ENCODE data around the gene PLCB1. TPM values are rescaled to one million over a fixed set of nuclear protein-coding genes. Genes with fewer than 3 reads are reported as not detected.

Gene PLCB1
- total RNA-seq, 1 donor: 14.6 TPM

DNA sequence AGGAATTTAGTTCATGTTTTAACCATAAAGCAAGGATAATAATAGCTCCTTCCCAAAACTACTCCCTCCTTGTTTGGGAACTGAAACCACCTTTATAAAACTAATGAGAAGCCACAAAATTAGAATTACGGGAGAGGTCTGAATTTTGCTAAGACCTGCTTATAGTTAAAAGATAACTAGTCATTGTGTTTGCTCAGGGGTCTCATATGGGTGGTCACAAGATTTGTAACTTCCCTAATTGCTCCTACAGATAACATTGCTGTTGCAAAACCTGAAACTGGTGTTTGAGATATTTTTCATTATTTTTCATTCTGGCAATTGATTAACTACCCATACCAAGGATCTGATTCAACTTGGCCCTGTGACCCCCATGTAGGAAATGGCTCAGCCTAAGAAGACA, 782.4 kb downstream of the PLCB1 start:
- H3K4me3 ChIP-seq (ENCODE audit: low read length): no peak overlapping the region
- no peaks in the 10 kb centered on the region for H3K27me3 ChIP-seq (ENCODE audit: insufficient read depth, low read length)
- no peaks in the 10 kb centered on the region for H3K9me3 ChIP-seq (ENCODE audit: low read depth, low read length)
- no peaks in the 10 kb centered on the region for H3K4me1 ChIP-seq (ENCODE audit: insufficient read depth, low read length)

- Histone ChIP-seq H3K27me3 (ENCODE audit: insufficient read depth, low read length) (no peaks in the 10 kb centered on the region), H3K4me3 (ENCODE audit: low read length) (no peak overlapping the region), H3K4me1 (ENCODE audit: insufficient read depth, low read length) (no peaks in the 10 kb centered on the region), H3K9me3 (ENCODE audit: low read depth, low read length) (no peaks in the 10 kb centered on the region)
These were observed 785.0 kb downstream of the PLCB1 start for GRCh38 chr20:8917084-8917483.

GRCh38 chr20:8918145-8918544, 786.1 kb downstream of the PLCB1 start:
- Histone ChIP-seq H3K4me1 (ENCODE audit: insufficient read depth, low read length) (no peaks in the 10 kb centered on the region), H3K27me3 (ENCODE audit: insufficient read depth, low read length) (no peaks in the 10 kb centered on the region)

DNA sequence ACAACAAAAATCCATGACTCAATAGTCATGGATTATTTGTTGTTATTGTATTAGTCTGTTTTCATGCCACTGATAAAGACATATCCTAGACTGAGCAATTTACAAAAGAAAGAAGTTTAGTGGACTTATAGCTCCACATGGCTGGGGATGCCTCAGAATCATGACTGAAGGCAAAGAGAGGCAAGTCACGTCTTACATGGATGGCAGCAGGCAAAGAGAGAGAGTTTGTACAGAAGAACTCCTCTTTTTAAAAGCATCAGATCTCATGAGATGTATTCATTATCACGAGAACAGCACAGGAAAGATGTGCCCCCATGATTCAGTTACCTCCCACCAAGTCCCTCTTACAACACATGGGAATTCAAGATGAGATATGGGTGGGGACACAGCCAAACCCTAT, 792.5 kb downstream of the PLCB1 start:
- no peaks in the 10 kb centered on the region for H3K9me3 ChIP-seq (ENCODE audit: low read depth, low read length)
- no peaks in the 10 kb centered on the region for H3K27me3 ChIP-seq (ENCODE audit: insufficient read depth, low read length)
- H3K4me3 ChIP-seq (ENCODE audit: low read length): no peak overlapping the region
- H3K4me1 ChIP-seq (ENCODE audit: insufficient read depth, low read length): no peaks in the 10 kb centered on the region

More at GRCh38 chr20:8918145-8918544, 786.1 kb downstream of the PLCB1 start:
- Histone ChIP-seq H3K4me3 (ENCODE audit: low read length) (no peak overlapping the region), H3K9me3 (ENCODE audit: low read depth, low read length) (no peaks in the 10 kb centered on the region)

GRCh38 chr20:8930726-8931125, 798.7 kb downstream of the PLCB1 start:
- no peak overlapping the region for H3K4me3 ChIP-seq (ENCODE audit: low read length)
- no peaks in the 10 kb centered on the region for H3K27me3 ChIP-seq (ENCODE audit: insufficient read depth, low read length)
- no peaks in the 10 kb centered on the region for H3K9me3 ChIP-seq (ENCODE audit: low read depth, low read length)
- no peaks in the 10 kb centered on the region for H3K4me1 ChIP-seq (ENCODE audit: insufficient read depth, low read length)

DNA sequence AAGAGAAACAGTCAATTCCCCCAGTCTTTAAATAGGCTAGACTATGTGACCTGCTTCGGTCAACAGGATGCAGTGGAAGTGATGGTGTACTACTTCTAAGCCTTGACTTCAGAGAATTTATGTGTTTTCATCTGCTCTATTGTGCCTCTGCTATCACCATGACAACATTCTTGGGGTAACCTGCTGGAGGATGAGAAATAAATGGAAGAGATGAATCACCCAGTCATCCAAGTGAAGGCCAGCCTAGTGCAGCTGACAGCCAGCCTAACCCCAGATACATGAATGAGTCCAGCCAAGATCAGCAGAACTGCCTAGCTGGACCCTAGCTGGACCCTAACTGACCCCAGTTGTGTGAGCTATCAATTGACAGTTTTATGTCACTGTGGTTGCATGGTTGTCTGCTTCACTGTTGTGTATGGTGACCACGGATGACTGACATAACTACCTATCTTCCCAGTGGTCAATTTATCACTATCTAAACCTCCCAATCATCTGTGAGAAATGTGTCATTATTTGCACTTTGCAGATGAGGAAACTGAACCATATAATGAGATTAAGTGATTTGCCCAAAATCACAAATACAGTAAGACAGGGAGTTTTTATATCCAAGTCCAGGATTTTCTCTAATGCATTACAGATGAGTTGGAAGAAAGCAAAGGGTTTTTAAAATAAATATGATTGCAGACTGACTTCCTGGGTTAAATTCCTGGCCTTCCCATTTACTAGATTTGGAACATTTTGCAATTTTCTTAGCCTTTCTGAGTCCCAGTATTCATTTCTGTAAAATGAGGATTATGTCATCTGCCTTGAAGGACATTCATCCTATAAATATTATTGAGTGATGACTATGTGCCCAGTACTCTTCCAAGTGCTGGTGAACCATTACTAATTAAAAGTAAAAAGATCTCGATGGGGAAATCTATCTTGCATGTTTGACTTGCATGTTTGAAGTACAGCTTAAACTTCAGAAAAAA, 800.4 kb downstream of the PLCB1 start:
- Histone ChIP-seq H3K9me3 (ENCODE audit: low read depth, low read length) (no peaks in the 10 kb centered on the region), H3K4me3 (ENCODE audit: low read length) (no peak overlapping the region), H3K4me1 (ENCODE audit: insufficient read depth, low read length) (no peaks in the 10 kb centered on the region), H3K27me3 (ENCODE audit: insufficient read depth, low read length) (no peaks in the 10 kb centered on the region)

DNA sequence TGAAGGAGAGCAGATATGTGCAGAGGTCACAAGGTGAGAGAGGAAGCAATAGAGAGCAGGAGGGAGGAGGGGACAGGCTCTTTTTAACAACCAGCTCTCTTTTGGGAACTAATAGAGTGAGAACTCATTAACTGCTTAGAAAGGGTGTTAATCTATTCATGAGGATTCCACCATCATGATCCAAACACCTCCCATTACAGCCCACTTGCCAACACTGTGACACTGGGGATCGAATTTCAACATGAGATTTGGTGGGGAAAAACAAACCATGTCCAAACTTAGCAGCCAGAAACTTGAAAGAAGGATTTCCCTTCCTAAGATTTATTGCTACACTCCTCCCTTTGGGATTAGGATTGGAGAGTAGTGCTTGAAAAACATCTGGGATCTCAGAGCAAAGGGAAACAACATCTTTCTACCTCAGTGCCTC, 801.3 kb downstream of the PLCB1 start:
- no peaks in the 10 kb centered on the region for H3K9me3 ChIP-seq (ENCODE audit: low read depth, low read length)
- H3K4me1 ChIP-seq (ENCODE audit: insufficient read depth, low read length): no peaks in the 10 kb centered on the region
- no peak overlapping the region for H3K4me3 ChIP-seq (ENCODE audit: low read length)
- H3K27me3 ChIP-seq (ENCODE audit: insufficient read depth, low read length): no peaks in the 10 kb centered on the region

DNA sequence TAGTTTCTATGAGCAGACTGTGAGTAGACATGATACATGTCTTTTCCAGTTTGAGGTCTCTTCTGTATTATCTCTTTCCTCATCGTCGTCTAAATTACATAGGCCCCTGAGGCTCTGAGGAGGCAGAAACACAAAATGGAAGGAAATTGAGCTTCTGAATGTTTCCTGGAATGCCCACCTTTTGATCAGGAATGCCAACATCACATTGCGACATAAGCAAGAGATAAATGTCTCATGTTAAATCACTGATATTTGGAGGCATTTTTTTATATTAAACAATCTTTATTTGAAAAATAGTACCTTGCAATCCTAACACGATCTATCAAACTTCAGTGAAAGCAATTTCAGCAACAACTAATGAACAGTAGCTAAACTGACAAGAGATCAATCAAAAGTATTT, 802.3 kb downstream of the PLCB1 start:
- Histone ChIP-seq H3K4me3 (ENCODE audit: low read length) (no peak overlapping the region), H3K27me3 (ENCODE audit: insufficient read depth, low read length) (no peaks in the 10 kb centered on the region), H3K9me3 (ENCODE audit: low read depth, low read length) (no peaks in the 10 kb centered on the region), H3K4me1 (ENCODE audit: insufficient read depth, low read length) (no peaks in the 10 kb centered on the region)

Other genes with a start within 250 kb of the PLCB1 start
- not detected for gene HAO1, start 191.8 kb upstream of the PLCB1 start, total RNA-seq
- 51.1 TPM for gene TMX4, start 112.5 kb upstream of the PLCB1 start, total RNA-seq

Measured in mononuclear cell (primary cell).